ENCODE results near the gene CD200R1L. TPM values are rescaled to one million over a fixed set of nuclear protein-coding genes. Genes with fewer than 3 reads are reported as not detected.

Gene CD200R1L
- total and polyA plus RNA-seq, 2 experiments from 2014 or later, result not detected

- TF ChIP-seq REST (IDR thresholded peaks at IDR 0.05; ENCODE audit: unreplicated experiment) (no peak), ZNF114 (CRISPR knock-in tag; IDR thresholded peaks at IDR 0.05) (no peak), ETS1 (IDR thresholded peaks at IDR 0.05) (no peak)
These were observed 36.1 kb downstream of the CD200R1L start (continued) for GRCh38 chr3:112810561-112810960.

GRCh38 chr3:112808136-112808535, 38.5 kb downstream of the CD200R1L start:
- H3K27me3 Mint-ChIP-seq (ENCODE audit: insufficient read depth, low read depth, poor library complexity), result no peaks in the 10 kb centered on the region
- H3K27ac Mint-ChIP-seq, result no peak overlapping the region
- Histone ChIP-seq H2AFZ (no peak overlapping the region), H3K36me3 (ENCODE audit: insufficient read depth) (no peaks in the 10 kb centered on the region), H3K4me2 (no peak overlapping the region), H3K27me3 (ENCODE audit: insufficient read depth) (no peaks in the 10 kb centered on the region), H3K79me2 (replicated peaks; ENCODE audit: insufficient read depth) (no peaks in the 10 kb centered on the region), H4K20me1 (replicated peaks; ENCODE audit: insufficient read depth) (no peaks in the 10 kb centered on the region), H3K9me2 (ENCODE audit: insufficient read depth) (0 out of 2 replicates have a peak, but pooled peaks cover 6% of the 10 kb centered on the region), H3K4me3 (no peak overlapping the region), H3F3A (replicated peaks; ENCODE audit: low read depth) (no peaks in the 10 kb centered on the region), H3K4me1 (ENCODE audit: insufficient read depth) (no peaks in the 10 kb centered on the region), H3K27ac (ENCODE audit: low read depth) (no peak overlapping the region)
- H3K36me3 Mint-ChIP-seq (ENCODE audit: low read depth), result no peaks in the 10 kb centered on the region
- H3K4me3 Mint-ChIP-seq, result no peak overlapping the region
- H3K9me3 Mint-ChIP-seq, result no peaks in the 10 kb centered on the region
- no peak for ATAC-seq
- DNase-seq (ENCODE audit: low spot score), result no peak
- no peaks in the 10 kb centered on the region; the same call in 2 of the 3 replicates for H3K4me1 Mint-ChIP-seq
- TF ChIP-seq ETS1 (IDR thresholded peaks at IDR 0.05) (no peak), ZNF331 (CRISPR knock-in tag; IDR thresholded peaks at IDR 0.05; ENCODE audit: low read depth) (no peak), NANOG (IDR thresholded peaks at IDR 0.05; ENCODE audit: borderline replicate concordance) (no peak), ZNF462 (CRISPR knock-in tag; IDR thresholded peaks at IDR 0.05) (no peak), EZH2 (IDR thresholded peaks at IDR 0.05; ENCODE audit: low read depth, unreplicated experiment) (no peak), REST (IDR thresholded peaks at IDR 0.05; ENCODE audit: unreplicated experiment) (no peak), ZNF114 (CRISPR knock-in tag; IDR thresholded peaks at IDR 0.05) (no peak), JUNB (IDR thresholded peaks at IDR 0.05; ENCODE audit: unreplicated experiment) (no peak), POLR2AphosphoS5 (IDR thresholded peaks at IDR 0.05; ENCODE audit: low read depth) (no peak)
